GM12875 (cell line): ENCODE measurements around the gene DLGAP4.

Experiments
- H3K4me3 ChIP-seq: one replicate; pipeline ENCODE4 v1.5.1; 2011; ENCODE audit warnings: low read depth, low read length, control low read depth
- TF ChIP-seq, protein P1 (sequence below): IDR thresholded peaks from 2 replicates; pipeline ENCODE4 v1.5.1; 2011; ENCODE audit warnings: low read depth, mild to moderate bottlenecking, control low read depth, inconsistent platforms, low read length, moderate library complexity, borderline replicate concordance; ENCODE audit not compliant: insufficient read depth

Gene DLGAP4

GRCh38 chr20:36390719-36391415 lies 84.7 kb downstream of the DLGAP4 start:
- TF ChIP-seq, protein P1, sequence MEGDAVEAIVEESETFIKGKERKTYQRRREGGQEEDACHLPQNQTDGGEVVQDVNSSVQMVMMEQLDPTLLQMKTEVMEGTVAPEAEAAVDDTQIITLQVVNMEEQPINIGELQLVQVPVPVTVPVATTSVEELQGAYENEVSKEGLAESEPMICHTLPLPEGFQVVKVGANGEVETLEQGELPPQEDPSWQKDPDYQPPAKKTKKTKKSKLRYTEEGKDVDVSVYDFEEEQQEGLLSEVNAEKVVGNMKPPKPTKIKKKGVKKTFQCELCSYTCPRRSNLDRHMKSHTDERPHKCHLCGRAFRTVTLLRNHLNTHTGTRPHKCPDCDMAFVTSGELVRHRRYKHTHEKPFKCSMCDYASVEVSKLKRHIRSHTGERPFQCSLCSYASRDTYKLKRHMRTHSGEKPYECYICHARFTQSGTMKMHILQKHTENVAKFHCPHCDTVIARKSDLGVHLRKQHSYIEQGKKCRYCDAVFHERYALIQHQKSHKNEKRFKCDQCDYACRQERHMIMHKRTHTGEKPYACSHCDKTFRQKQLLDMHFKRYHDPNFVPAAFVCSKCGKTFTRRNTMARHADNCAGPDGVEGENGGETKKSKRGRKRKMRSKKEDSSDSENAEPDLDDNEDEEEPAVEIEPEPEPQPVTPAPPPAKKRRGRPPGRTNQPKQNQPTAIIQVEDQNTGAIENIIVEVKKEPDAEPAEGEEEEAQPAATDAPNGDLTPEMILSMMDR, result no peak
- H3K4me3 ChIP-seq, result no peak overlapping the region

DNA sequence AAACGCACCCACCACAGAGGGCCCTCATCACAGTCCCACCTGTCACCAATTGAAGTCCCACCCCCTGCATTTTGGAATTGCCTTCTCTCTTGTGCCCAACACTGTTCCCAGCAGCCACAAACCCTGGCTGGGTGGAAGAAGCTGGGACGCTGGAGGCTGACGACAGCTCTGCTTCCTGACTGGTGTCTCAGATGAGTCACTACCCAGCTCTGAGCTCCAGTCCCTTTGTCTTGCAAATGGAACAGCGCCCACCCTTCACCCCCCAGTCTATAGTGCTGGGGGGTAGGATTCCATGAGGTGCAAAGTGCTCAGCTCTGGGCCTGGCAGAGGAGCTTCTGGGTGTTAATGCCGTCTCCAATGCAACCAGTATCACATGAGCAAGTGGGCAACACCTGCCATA lies 85.3 kb downstream of the DLGAP4 start:
- TF ChIP-seq, protein P1, result no peak
- H3K4me3 ChIP-seq, result no peak overlapping the region

GRCh38 chr20:36391955-36392354 lies 85.8 kb downstream of the DLGAP4 start:
- TF ChIP-seq, protein P1, result no peak
- no peak overlapping the region for H3K4me3 ChIP-seq

GRCh38 chr20:36392989-36393388 lies 86.8 kb downstream of the DLGAP4 start:
- TF ChIP-seq, protein P1, result no peak

DNA sequence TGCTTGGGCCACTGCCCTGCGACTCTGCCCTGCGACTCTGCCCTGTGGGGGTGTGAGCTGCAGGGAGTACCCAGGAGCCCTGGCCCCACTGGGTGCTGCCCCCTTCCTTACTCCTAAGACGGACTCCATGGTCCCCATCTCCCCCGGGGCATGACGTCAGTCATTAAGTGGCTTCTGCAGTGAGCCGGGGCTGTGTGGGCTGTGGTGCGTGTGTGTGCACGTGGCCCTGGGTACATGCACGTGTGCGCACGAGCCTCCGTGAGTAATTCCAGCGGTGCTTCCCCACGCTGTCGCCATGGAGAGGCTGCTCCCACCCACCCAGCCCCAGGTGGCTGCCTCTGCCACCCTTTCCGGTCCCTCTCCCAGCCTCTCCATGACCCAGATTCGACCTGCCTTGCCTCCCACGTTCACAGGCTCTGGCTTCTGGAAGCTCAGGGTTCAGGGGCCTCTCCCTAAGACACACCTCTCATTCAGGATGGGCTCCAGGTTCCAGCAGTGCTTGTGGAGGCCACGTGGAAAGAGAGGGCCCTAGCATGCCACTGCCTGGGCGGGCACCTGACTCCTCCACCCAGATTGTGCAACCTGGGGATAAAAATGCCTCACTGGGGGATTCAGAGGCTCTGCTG lies 88.3 kb downstream of the DLGAP4 start:
- H3K4me3 ChIP-seq, result no peak overlapping the region
- TF ChIP-seq, protein P1, result no peak

More at GRCh38 chr20:36392989-36393388, 86.8 kb downstream of the DLGAP4 start:
- H3K4me3 ChIP-seq, result no peak overlapping the region

- TF ChIP-seq, protein P1, result no peak
Measured at GRCh38 chr20:36396340-36396739, 90.2 kb downstream of the DLGAP4 start.

More at GRCh38 chr20:36396340-36396739, 90.2 kb downstream of the DLGAP4 start:
- no peak overlapping the region for H3K4me3 ChIP-seq
